GM23338 (cell line): ENCODE data around the gene SOHLH1. TPM values are rescaled to one million over a fixed set of nuclear protein-coding genes. Genes with fewer than 3 reads are reported as not detected.
A peak's percentile ranks its signal among the peaks of the same experiment; 100 is the strongest.

Experiments used
- ATAC-seq: fragments of 200-7000 bp; cut with Tn5 transposase; 3 replicates; pipeline ENCODE4 v1.9.1; 2020
- DNase-seq: peaks from one replicate; pipeline ENCODE4 v3.0.0-alpha.2; 2015; ENCODE audit warnings: low spot score
- H2AFZ ChIP-seq: fragments of 200-600 bp; sonication (generic); 2 replicates; pipeline ENCODE4 v1.8.0; 2016; ENCODE audit warnings: antibody characterized with exemption, mild to moderate bottlenecking, moderate library complexity
- H3F3A ChIP-seq: fragments of 200-600 bp; sonication (generic); replicated peaks from 2 replicates; pipeline ENCODE4 v1.8.0; 2017; ENCODE audit warnings: antibody characterized with exemption, mixed run types, low read depth
- H3K27ac ChIP-seq: fragments of 200-600 bp; sonication (generic); 2 replicates; pipeline ENCODE4 v1.6.1; 2016; ENCODE audit warnings: low read depth
- H3K27me3 ChIP-seq: fragments of 200-600 bp; sonication (generic); 2 replicates; pipeline ENCODE4 v1.8.0; 2016; ENCODE audit warnings: mild to moderate bottlenecking, mixed run types, moderate library complexity; ENCODE audit not compliant: insufficient read depth
- H3K36me3 ChIP-seq: fragments of 200-600 bp; sonication (generic); 2 replicates; pipeline ENCODE4 v1.8.0; 2016; ENCODE audit warnings: mild to moderate bottlenecking; ENCODE audit not compliant: insufficient read depth
- H3K4me1 ChIP-seq: fragments of 200-600 bp; sonication (generic); 2 replicates; pipeline ENCODE4 v1.8.0; 2016; ENCODE audit warnings: mild to moderate bottlenecking, moderate library complexity; ENCODE audit not compliant: insufficient read depth
- H3K4me2 ChIP-seq: fragments of 200-600 bp; sonication (generic); 2 replicates; pipeline ENCODE4 v1.7.1; 2017; ENCODE audit warnings: mixed run types
- H3K4me3 ChIP-seq: fragments of 200-600 bp; sonication (generic); 2 replicates; pipeline ENCODE4 v1.6.1; 2016; ENCODE audit warnings: mixed run types
- H3K79me2 ChIP-seq: fragments of 200-600 bp; sonication (generic); replicated peaks from 2 replicates; pipeline ENCODE4 v1.8.0; 2017; ENCODE audit warnings: mild to moderate bottlenecking; ENCODE audit not compliant: insufficient read depth
- H3K9me2 ChIP-seq: fragments of 200-600 bp; sonication (generic); 2 replicates; pipeline ENCODE4 v1.8.0; 2017; ENCODE audit not compliant: insufficient read depth
- H4K20me1 ChIP-seq: fragments of 200-600 bp; sonication (generic); replicated peaks from 2 replicates; pipeline ENCODE4 v1.8.0; 2017; ENCODE audit warnings: mild to moderate bottlenecking; ENCODE audit not compliant: insufficient read depth
- H3K27ac Mint-ChIP-seq: 2 replicates; pipeline ENCODE4 v1.8.0; 2020; ENCODE audit warnings: inconsistent platforms, mild to moderate bottlenecking, moderate library complexity, mixed read lengths
- H3K27me3 Mint-ChIP-seq: 3 replicates; pipeline ENCODE4 v1.8.0; 2022; ENCODE audit warnings: low read depth, mild to moderate bottlenecking, moderate library complexity, mixed read lengths, inconsistent platforms; ENCODE audit not compliant: insufficient read depth, poor library complexity
- H3K36me3 Mint-ChIP-seq: 3 replicates; pipeline ENCODE4 v1.8.0; 2021; ENCODE audit warnings: low read depth, mild to moderate bottlenecking, inconsistent platforms, moderate library complexity, mixed read lengths
- H3K4me1 Mint-ChIP-seq: 3 replicates; pipeline ENCODE4 v1.8.0; 2020; ENCODE audit warnings: mild to moderate bottlenecking, inconsistent platforms, mixed read lengths
- H3K4me3 Mint-ChIP-seq: 3 replicates; pipeline ENCODE4 v1.8.0; 2021; ENCODE audit warnings: moderate library complexity, mild to moderate bottlenecking, inconsistent platforms, mixed read lengths
- H3K9me3 Mint-ChIP-seq: 3 replicates; pipeline ENCODE4 v1.8.0; 2020; ENCODE audit warnings: moderate library complexity, mild to moderate bottlenecking, inconsistent platforms, mixed read lengths
- ETS1 ChIP-seq: IDR thresholded peaks from 2 replicates; pipeline ENCODE4 v1.6.1; 2016; ENCODE audit warnings: antibody characterized with exemption
- EZH2 ChIP-seq: fragments of 200-600 bp; sonication (generic); IDR thresholded peaks from one replicate; pipeline ENCODE4 v1.8.0; 2017; ENCODE audit warnings: antibody characterized with exemption, mild to moderate bottlenecking, low read depth; ENCODE audit not compliant: unreplicated experiment
- EZH2phosphoT487 ChIP-seq: fragments of 200-600 bp; sonication (generic); IDR thresholded peaks from one replicate; pipeline ENCODE4 v1.8.1; 2018; ENCODE audit warnings: antibody characterized with exemption; ENCODE audit not compliant: unreplicated experiment
- ZNF331 ChIP-seq: fragments of 250-450 bp; sonication (Bioruptor Pico); IDR thresholded peaks from 2 replicates; pipeline ENCODE4 v1.5.0; 2020; ENCODE audit warnings: low read depth, mild to moderate bottlenecking, moderate library complexity
- ZNF462 ChIP-seq: fragments of 250-450 bp; sonication (Bioruptor Pico); IDR thresholded peaks from 2 replicates; pipeline ENCODE4 v1.5.0; 2020; ENCODE audit warnings: mild to moderate bottlenecking, moderate library complexity
- polyA plus RNA-seq: library from polyadenylated mRNA; unstranded; fragments of >200 nt; fragmentation: Nextera tagmentation; extraction: Ambion mirVana; gene quantifications from 2 replicates; pipeline ENCODE4 v1.2.1, GENCODE V29; 2016
- total RNA-seq: library from RNA; depleted of rRNA; stranded (reverse); fragments of >200 nt; shearing (Covaris generic); gene quantifications from 2 replicates; pipeline ENCODE4 v1.2.3, GENCODE V29; 2014

The SOHLH1 gene
- total and polyA plus RNA-seq, 2 experiments from 2014 or later, result 0.21 TPM; not detected in 1

GRCh38 chr9:135662758-135663450 lies 36.4 kb downstream of the SOHLH1 start, which contains the start of gene LCN9:
Gene LCN9, plus strand, starts transcription at chr9:135663309. Its CDS starts 13 bp downstream, at chr9:135663322.
- H3K4me3 ChIP-seq, result no peak within 1 kb of the TSS
- no peaks in the 10 kb centered on the region for H3K36me3 ChIP-seq
- peaks cover 9% of the 10 kb centered on the region; the same call in 2 of the 3 replicates for H3K9me3 Mint-ChIP-seq
- H3K27ac ChIP-seq, result no peak within 1 kb of the TSS
- peaks cover 6% of the 10 kb centered on the region for H3K4me1 Mint-ChIP-seq
- ATAC-seq (peak; percentile 77; the same call in 2 of the 3 replicates), DNase-seq (no peak)
- H3K27ac Mint-ChIP-seq, result no peak within 1 kb of the TSS
- H3F3A ChIP-seq, result no peaks in the 10 kb centered on the region
- no peak within 1 kb of the TSS for H3K4me2 ChIP-seq
- no peak within 1 kb of the TSS for H3K4me3 Mint-ChIP-seq
- no peak for TF ChIP-seq ZNF331 (CRISPR knock-in tag)
- TF ChIP-seq EZH2phosphoT487, result no peak
- peaks cover 2% of the 10 kb centered on the region for H3K27me3 Mint-ChIP-seq
- H3K4me1 ChIP-seq, result no peaks in the 10 kb centered on the region; the same call in 1 of the 2 replicates
- H3K36me3 Mint-ChIP-seq, result no peaks in the 10 kb centered on the region
- H3K79me2 ChIP-seq, result no peaks in the 10 kb centered on the region
- no peaks in the 10 kb centered on the region for H3K27me3 ChIP-seq
- H2AFZ ChIP-seq, result peak within 1 kb of the TSS; percentile 72; the same call in 1 of the 2 replicates
- H4K20me1 ChIP-seq, result no peaks in the 10 kb centered on the region
- H3K9me2 ChIP-seq, result no peaks in the 10 kb centered on the region

GRCh38 chr9:135661816-135662560 lies 37.3 kb downstream of the SOHLH1 start:
- Histone ChIP-seq H3K27ac (no peak overlapping the region), H3K36me3 (no peaks in the 10 kb centered on the region), H2AFZ (peak overlapping the region; percentile 72; the same call in 1 of the 2 replicates), H3K9me2 (no peaks in the 10 kb centered on the region), H3K4me2 (no peak overlapping the region), H3K4me1 (no peaks in the 10 kb centered on the region; the same call in 1 of the 2 replicates), H3K27me3 (no peaks in the 10 kb centered on the region), H3K4me3 (no peak overlapping the region), H3F3A (no peaks in the 10 kb centered on the region), H3K79me2 (no peaks in the 10 kb centered on the region), H4K20me1 (no peaks in the 10 kb centered on the region)
- Mint-ChIP-seq H3K9me3 (peaks cover 9% of the 10 kb centered on the region; the same call in 2 of the 3 replicates), H3K27ac (no peak overlapping the region), H3K4me3 (no peak overlapping the region), H3K27me3 (peaks cover 3% of the 10 kb centered on the region), H3K36me3 (no peaks in the 10 kb centered on the region), H3K4me1 (peaks cover 6% of the 10 kb centered on the region)
- DNase-seq, result no peak
- no peak for TF ChIP-seq ZNF462 (CRISPR knock-in tag)
- TF ChIP-seq EZH2, result no peak
- TF ChIP-seq ETS1, result no peak
- no peak for ATAC-seq
